ENCODE data around the gene TEAD4. TPM values are rescaled to one million over a fixed set of nuclear protein-coding genes. Genes with fewer than 3 reads are reported as not detected.

The TEAD4 gene
- total RNA-seq, 2 donors from 2014 or later, result 35.7 to 82.5 TPM

DNA sequence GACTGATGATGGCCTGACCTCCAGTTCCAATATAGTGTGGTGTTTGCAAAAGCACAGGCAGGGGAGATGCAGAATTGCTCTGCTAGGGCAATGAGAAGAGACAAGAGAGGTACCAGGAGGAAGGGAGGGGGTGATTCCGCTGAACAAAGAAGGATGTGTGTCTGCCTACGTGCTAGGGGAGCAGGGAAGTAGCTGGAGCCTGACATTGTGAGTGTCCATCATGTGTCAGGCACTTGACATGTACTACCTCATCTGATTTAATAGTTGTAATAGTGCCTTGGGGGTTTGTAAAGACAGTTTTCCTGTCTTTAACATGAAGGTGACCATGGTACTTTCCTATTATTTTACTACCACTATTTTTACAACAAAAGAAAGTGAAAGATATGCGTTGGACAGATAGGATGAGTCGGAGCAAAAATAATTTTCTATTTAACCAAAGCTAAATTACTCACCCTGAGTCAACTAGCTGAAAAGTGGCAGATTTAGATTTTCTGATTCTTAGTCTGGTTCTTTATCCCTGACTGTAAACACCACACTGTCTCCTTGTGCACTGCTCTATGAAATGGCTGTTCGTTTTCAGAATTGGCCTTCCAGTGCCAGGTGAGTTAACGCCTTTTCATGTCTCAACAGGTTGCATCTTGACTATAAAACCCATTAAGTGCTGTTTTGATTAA lies 33.7 kb upstream of the TEAD4 start:
- no peak overlapping the region for H3K4me3 Mint-ChIP-seq
- H3K27me3 Mint-ChIP-seq (ENCODE audit: insufficient read depth), result no peaks in the 10 kb centered on the region
- DNase-seq, result no peak
- no peak overlapping the region for H3K27ac Mint-ChIP-seq
- Histone ChIP-seq H3K9ac (ENCODE audit: extremely low read depth, low read length, poor library complexity, severe bottlenecking) (no peak overlapping the region), H3K36me3 (ENCODE audit: control insufficient read depth, insufficient read depth, low read length) (peaks cover 59% of the 10 kb centered on the region), H3K9me3 (ENCODE audit: control insufficient read depth, low read length) (no peaks in the 10 kb centered on the region), H3K27ac (ENCODE audit: low read depth, low read length) (no peak overlapping the region), H3K4me1 (ENCODE audit: control insufficient read depth, insufficient read depth, low read length) (no peaks in the 10 kb centered on the region), H3K27me3 (ENCODE audit: control insufficient read depth, insufficient read depth, low read length, poor library complexity, severe bottlenecking) (no peaks in the 10 kb centered on the region), H3K4me3 (ENCODE audit: low read length) (no peak overlapping the region)
- TF ChIP-seq CTCF (conservative IDR thresholded peaks at IDR 0.05), result no peak
- no peaks in the 10 kb centered on the region for H3K4me1 Mint-ChIP-seq
- peaks cover 76% of the 10 kb centered on the region for H3K36me3 Mint-ChIP-seq (ENCODE audit: low read depth)
- peaks cover 2% of the 10 kb centered on the region for H3K9me3 Mint-ChIP-seq
- 91% methylated on average over 4 to 6 of the region's 6 CpGs for WGBS, 2 experiments (ENCODE audit: insufficient coverage in 1 of 2, insufficient read length in 1 of 2)

- Histone ChIP-seq H3K36me3 (ENCODE audit: control insufficient read depth, insufficient read depth, low read length) (peaks cover 63% of the 10 kb centered on the region), H3K9ac (ENCODE audit: extremely low read depth, low read length, poor library complexity, severe bottlenecking) (no peak overlapping the region), H3K27ac (ENCODE audit: low read depth, low read length) (no peak overlapping the region), H3K4me3 (ENCODE audit: low read length) (no peak overlapping the region), H3K9me3 (ENCODE audit: control insufficient read depth, low read length) (peaks cover 4% of the 10 kb centered on the region), H3K27me3 (ENCODE audit: control insufficient read depth, insufficient read depth, low read length, poor library complexity, severe bottlenecking) (no peaks in the 10 kb centered on the region), H3K4me1 (ENCODE audit: control insufficient read depth, insufficient read depth, low read length) (no peaks in the 10 kb centered on the region)
- Mint-ChIP-seq H3K4me1 (no peaks in the 10 kb centered on the region), H3K27me3 (ENCODE audit: insufficient read depth) (no peaks in the 10 kb centered on the region), H3K27ac (no peak overlapping the region), H3K9me3 (no peaks in the 10 kb centered on the region), H3K36me3 (ENCODE audit: low read depth) (peaks cover 82% of the 10 kb centered on the region), H3K4me3 (no peak overlapping the region)
- TF ChIP-seq CTCF (conservative IDR thresholded peaks at IDR 0.05), result no peak
- 89 to 98% methylated on average over 4 to 8 of the region's 8 CpGs for WGBS, 2 experiments (ENCODE audit: insufficient coverage in 1 of 2, insufficient read length in 1 of 2)
- DNase-seq, result no peak
Measured at GRCh38 chr12:2930865-2931264, 28.3 kb upstream of the TEAD4 start.

DNA sequence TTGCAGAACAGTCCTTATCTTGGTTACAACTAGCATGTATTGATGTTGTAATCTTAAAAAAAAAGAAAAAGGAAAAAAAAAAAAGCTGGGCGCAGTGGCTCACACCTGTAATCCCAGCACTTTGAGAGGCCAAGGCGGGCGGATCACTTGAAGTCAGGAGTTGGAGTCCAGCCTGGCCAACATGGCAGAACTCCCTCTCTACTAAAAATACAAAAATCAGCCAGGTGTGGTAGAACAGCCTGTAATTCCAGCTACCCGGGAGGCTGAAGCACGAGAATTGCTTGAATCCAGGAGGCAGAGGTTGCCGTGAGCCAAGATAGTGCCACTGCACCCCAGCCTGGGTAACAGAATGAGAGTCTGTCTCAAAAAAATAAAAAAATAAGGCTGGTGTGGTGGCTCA lies 25.6 kb upstream of the TEAD4 start:
- H3K4me3 ChIP-seq (ENCODE audit: low read length), result no peak overlapping the region
- WGBS, 2 experiments (ENCODE audit: insufficient coverage in 1 of 2, insufficient read length in 1 of 2), result 95 to 96% methylated on average over 3 to 6 of the region's 6 CpGs

More for the DNA sequence above, 25.6 kb upstream of the TEAD4 start:
- peaks cover 74% of the 10 kb centered on the region for H3K36me3 Mint-ChIP-seq (ENCODE audit: low read depth)
- Histone ChIP-seq H3K4me1 (ENCODE audit: control insufficient read depth, insufficient read depth, low read length) (no peaks in the 10 kb centered on the region), H3K9me3 (ENCODE audit: control insufficient read depth, low read length) (peaks cover 4% of the 10 kb centered on the region), H3K36me3 (ENCODE audit: control insufficient read depth, insufficient read depth, low read length) (peaks cover 65% of the 10 kb centered on the region), H3K27me3 (ENCODE audit: control insufficient read depth, insufficient read depth, low read length, poor library complexity, severe bottlenecking) (no peaks in the 10 kb centered on the region), H3K27ac (ENCODE audit: low read depth, low read length) (no peak overlapping the region), H3K9ac (ENCODE audit: extremely low read depth, low read length, poor library complexity, severe bottlenecking) (no peak overlapping the region)
- no peak overlapping the region for H3K4me3 Mint-ChIP-seq
- H3K4me1 Mint-ChIP-seq, result no peaks in the 10 kb centered on the region
- no peak for DNase-seq
- no peak for TF ChIP-seq CTCF (conservative IDR thresholded peaks at IDR 0.05)
- H3K27ac Mint-ChIP-seq, result no peak overlapping the region
- H3K9me3 Mint-ChIP-seq, result no peaks in the 10 kb centered on the region
- H3K27me3 Mint-ChIP-seq (ENCODE audit: insufficient read depth), result no peaks in the 10 kb centered on the region
